B cell (primary cell): ENCODE measurements around the gene CYFIP1. TPM values are rescaled to one million over a fixed set of nuclear protein-coding genes. Genes with fewer than 3 reads are reported as not detected.

ENCODE experiments used
- ATAC-seq: fragments of 200-7000 bp; cut with Tn5 transposase; one replicate; pipeline ENCODE4 v1.10.0; 2021; ENCODE audit warnings: low read depth, mild to moderate bottlenecking, moderate number of reproducible peaks, moderate library complexity
- CTCF ChIA-PET: fragments of 350-600 bp; sonication (Branson Sonifier 250); formaldehyde crosslinking; loops from one replicate; lab custom pipeline; 2021; ENCODE audit warnings: antibody characterized with exemption, inconsistent platforms; lab: Charles Lee
- POLR2A ChIA-PET: fragments of 350-600 bp; sonication (Branson Sonifier 250); formaldehyde crosslinking; loops from one replicate; lab custom pipeline; 2021; ENCODE audit warnings: antibody characterized with exemption; lab: Charles Lee
- DNase-seq: peaks from one replicate; pipeline ENCODE4 v3.0.0; 2013
- H2AFZ ChIP-seq: 2 replicates; pipeline ENCODE4 v1.6.1; 2012; ENCODE audit warnings: mild to moderate bottlenecking, low read depth, low read length; ENCODE audit not compliant: insufficient read depth, poor library complexity, severe bottlenecking
- H3K27ac ChIP-seq, 2 donors: 1 replicate in 1 of 2; 2 replicates in 1 of 2; pipeline ENCODE4 v1.5.1; 2012 to 2013; ENCODE audit warnings: low read length in 2 of 2, mild to moderate bottlenecking in 2 of 2, moderate library complexity in 1 of 2
- H3K27me3 ChIP-seq, 4 experiments: fragments of 200-600 bp in 1 of 4; sonication (generic) in 1 of 4; replicated peaks in 1 of 4; 1 replicate in 2 of 4; 2 replicates in 2 of 4; pipeline versions ENCODE4 v1.6.1 to v1.7.0; 2013 to 2016; ENCODE audit warnings: low read length in 3 of 4, mild to moderate bottlenecking in 2 of 4, mixed read lengths in 1 of 4, moderate library complexity in 1 of 4; ENCODE audit not compliant: insufficient read depth in 4 of 4, control insufficient read depth in 3 of 4; ENCODE audit errors: control extremely low read depth in 1 of 4
- H3K36me3 ChIP-seq, 2 experiments: replicated peaks in 1 of 2; 1 replicate in 1 of 2; 2 replicates in 1 of 2; pipeline versions ENCODE4 v1.6.1 to v1.7.1; 2013; ENCODE audit warnings: low read length in 1 of 2; ENCODE audit not compliant: insufficient read depth in 2 of 2, control insufficient read depth in 1 of 2; ENCODE audit errors: control extremely low read depth in 1 of 2, extremely low read depth in 1 of 2
- H3K4me1 ChIP-seq, 2 donors: fragments of 200-600 bp in 1 of 2; sonication (generic) in 1 of 2; 1 replicate in 1 of 2; 2 replicates in 1 of 2; pipeline versions ENCODE4 v1.5.1 to v1.6.1; 2013 to 2017; ENCODE audit warnings: low read length in 2 of 2; ENCODE audit not compliant: control insufficient read depth in 2 of 2, insufficient read depth in 2 of 2
- H3K4me2 ChIP-seq: replicated peaks from 2 replicates; pipeline ENCODE3; 2012; ENCODE audit warnings: mild to moderate bottlenecking, low read depth, low read length; ENCODE audit not compliant: poor library complexity, severe bottlenecking
- H3K4me3 ChIP-seq, 5 experiments: fragments of 200-600 bp in 1 of 5; sonication (generic) in 1 of 5; 1 replicate in 3 of 5; 2 replicates in 2 of 5; pipeline versions ENCODE4 v1.5.1 to v1.7.0; 2011 to 2016; ENCODE audit warnings: low read length in 4 of 5, mild to moderate bottlenecking in 4 of 5, low read depth in 2 of 5, control low read depth in 1 of 5, moderate library complexity in 1 of 5; ENCODE audit not compliant: insufficient read depth in 1 of 5; ENCODE audit errors: control extremely low read depth in 1 of 5, extremely low read depth in 1 of 5
- H3K79me2 ChIP-seq: fragments of 200-600 bp; sonication (generic); one replicate; pipeline ENCODE4 v1.6.0; 2016; ENCODE audit warnings: low read length; ENCODE audit not compliant: control insufficient read depth, insufficient read depth
- H3K9ac ChIP-seq: fragments of 200-600 bp; sonication (generic); 2 replicates; pipeline ENCODE4 v1.6.1; 2017; ENCODE audit warnings: mild to moderate bottlenecking, low read length, moderate library complexity
- H3K9me3 ChIP-seq, 3 donors: one replicate each; pipeline versions ENCODE4 v1.6.1 to v1.7.1; 2013; ENCODE audit warnings: low read length in 2 of 3; ENCODE audit not compliant: control insufficient read depth in 2 of 3, insufficient read depth in 1 of 3; ENCODE audit errors: control extremely low read depth in 1 of 3
- H4K20me1 ChIP-seq: 2 replicates; pipeline ENCODE4 v1.6.0; 2012; ENCODE audit warnings: mild to moderate bottlenecking, low read length; ENCODE audit not compliant: insufficient read depth, control insufficient read depth, poor library complexity, severe bottlenecking
- H3K27ac Mint-ChIP-seq: one replicate; pipeline ENCODE4 v1.8.0; 2021; ENCODE audit warnings: mixed read lengths
- H3K27me3 Mint-ChIP-seq: one replicate; pipeline ENCODE4 v1.8.0; 2021; ENCODE audit warnings: mixed read lengths
- H3K4me1 Mint-ChIP-seq: one replicate; pipeline ENCODE4 v1.8.0; 2021; ENCODE audit warnings: mixed read lengths
- H3K4me3 Mint-ChIP-seq: one replicate; pipeline ENCODE4 v1.8.0; 2021; ENCODE audit warnings: mixed read lengths
- H3K9me3 Mint-ChIP-seq: one replicate; pipeline ENCODE4 v1.8.0; 2022; ENCODE audit warnings: mixed read lengths; ENCODE audit not compliant: insufficient read depth
- CTCF ChIP-seq: fragments of 200-600 bp; IDR thresholded peaks from one replicate; pipeline ENCODE4 v1.8.0; 2022; ENCODE audit warnings: antibody characterized with exemption, mild to moderate bottlenecking
- EZH2 ChIP-seq: IDR thresholded peaks from 2 replicates; pipeline ENCODE4 v1.6.1; 2012; ENCODE audit warnings: borderline replicate concordance, low read depth, mild to moderate bottlenecking, moderate library complexity, low read length; ENCODE audit not compliant: insufficient read depth, poor library complexity, severe bottlenecking
- WGBS: methylation state at CpG from one replicate; pipeline ENCODE4 v1.1.5; 2013; ENCODE audit warnings: missing lambda C conversion rate; ENCODE audit not compliant: insufficient coverage; 5-methylcytosine and 5-hydroxymethylcytosine counted together
- intact Hi-C: fragments of 100-400 bp; cut with micrococcal nuclease; formaldehyde crosslinking; loops from one replicate; pipeline ENCODE4 v1.10.0; 2022
- polyA plus RNA-seq: library from polyadenylated mRNA; depleted of rRNA; stranded (reverse); fragments of >200 nt; gene quantifications from 2 replicates; pipeline ENCODE4 v1.2.3, GENCODE V29; 2012
- total RNA-seq, 2 donors: library from RNA; stranded (reverse); fragments of 120-200 nt in 1 of 2; gene quantifications; 1 replicate in 1 of 2; 2 replicates in 1 of 2; pipeline versions ENCODE4 v1.2.3 to v1.2.4, GENCODE V29; 2013 to 2022

CYFIP1 gene
- total and polyA plus RNA-seq, 2 donors (not counting 1 experiment from before 2014, with no cell fraction given): 6.2 to 13.5 TPM

GRCh38 chr15:22827125-22827524 lies 153.0 kb downstream of the CYFIP1 start:
- Histone ChIP-seq H3K27me3 (no peaks in the 10 kb centered on the region), H2AFZ (no peak overlapping the region), H3K9me3 (no peaks in the 10 kb centered on the region), H3K4me3 (no peak overlapping the region), H3K4me2 (no peak overlapping the region), H3K4me1 (no peaks in the 10 kb centered on the region), H3K79me2 (no peaks in the 10 kb centered on the region), H4K20me1 (no peaks in the 10 kb centered on the region), H3K9ac (no peak overlapping the region), H3K27ac (no peak overlapping the region), H3K36me3 (peaks cover 0 to 19% of the 10 kb centered on the region in 2 experiments)
- TF ChIP-seq EZH2 (no peak), CTCF (no peak)
- Mint-ChIP-seq H3K4me1 (no peaks in the 10 kb centered on the region), H3K27me3 (no peaks in the 10 kb centered on the region), H3K9me3 (no peaks in the 10 kb centered on the region), H3K27ac (no peak overlapping the region), H3K4me3 (no peak overlapping the region)
- DNase-seq (no peak), ATAC-seq (no peak)
- WGBS: no CpG with 5 or more reads among the region's 1 CpG
- intact Hi-C loops: no loop called here
- POLR2A ChIA-PET: no interaction called here
- CTCF ChIA-PET: no interaction called here

GRCh38 chr15:22823495-22824128 lies 156.6 kb downstream of the CYFIP1 start:
- H3K4me3 Mint-ChIP-seq: no peak overlapping the region
- Histone ChIP-seq H3K4me1 (no peaks in the 10 kb centered on the region), H3K4me2 (no peak overlapping the region), H3K4me3 (no peak overlapping the region), H2AFZ (no peak overlapping the region), H3K9ac (no peak overlapping the region), H3K9me3 (no peaks in the 10 kb centered on the region), H3K79me2 (no peaks in the 10 kb centered on the region), H3K27ac (no peak overlapping the region), H3K36me3 (peaks cover 0 to 34% of the 10 kb centered on the region in 2 experiments), H3K27me3 (no peaks in the 10 kb centered on the region), H4K20me1 (no peaks in the 10 kb centered on the region)
- POLR2A ChIA-PET: no interaction called here
- DNase-seq: no peak
- WGBS: over 99% methylated on average over 29 of the region's 29 CpGs
- no peak overlapping the region for H3K27ac Mint-ChIP-seq
- TF ChIP-seq EZH2: no peak
- no peak for TF ChIP-seq CTCF
- CTCF ChIA-PET: no interaction called here
- no peaks in the 10 kb centered on the region for H3K9me3 Mint-ChIP-seq
- H3K4me1 Mint-ChIP-seq: no peaks in the 10 kb centered on the region
- intact Hi-C loops: no loop called here
- H3K27me3 Mint-ChIP-seq: no peaks in the 10 kb centered on the region
- no peak for ATAC-seq
